OCI-LY1 (cell line): ENCODE data around the gene TBCD.

Source experiments
- H2AFZ ChIP-seq: fragments of 200-600 bp; sonication (generic), shearing (Covaris generic); 2 replicates; pipeline ENCODE4 v1.6.0; 2014; ENCODE audit warnings: antibody characterized with exemption, mild to moderate bottlenecking, low read length
- H3F3A ChIP-seq: fragments of 200-600 bp; sonication (generic), shearing (Covaris generic); 2 replicates; pipeline ENCODE4 v1.6.0; 2014; ENCODE audit warnings: mild to moderate bottlenecking, antibody characterized with exemption, low read length, moderate library complexity; ENCODE audit not compliant: insufficient read depth
- H3K27ac ChIP-seq: fragments of 200-600 bp; sonication (generic); 2 replicates; pipeline ENCODE4 v1.5.1; 2014; ENCODE audit warnings: low read length, mixed run types, mild to moderate bottlenecking, low read depth; ENCODE audit not compliant: poor library complexity, severe bottlenecking
- H3K27me3 ChIP-seq: fragments of 200-600 bp; sonication (generic); 2 replicates; pipeline ENCODE4 v1.6.0; 2014; ENCODE audit warnings: antibody characterized with exemption, mild to moderate bottlenecking, low read length, moderate library complexity; ENCODE audit not compliant: insufficient read depth
- H3K36me3 ChIP-seq: fragments of 200-600 bp; sonication (generic); 2 replicates; pipeline ENCODE4 v1.6.1; 2014; ENCODE audit warnings: mild to moderate bottlenecking, antibody characterized with exemption, low read length, moderate library complexity, mixed read lengths; ENCODE audit not compliant: insufficient read depth
- H3K4me1 ChIP-seq: fragments of 200-600 bp; sonication (generic); 2 replicates; pipeline ENCODE4 v1.5.1; 2014; ENCODE audit warnings: mild to moderate bottlenecking, low read length, moderate library complexity; ENCODE audit not compliant: insufficient read depth, severe bottlenecking
- H3K4me2 ChIP-seq: fragments of 200-600 bp; sonication (generic), shearing (Covaris generic); 2 replicates; pipeline ENCODE4 v1.6.1; 2014; ENCODE audit warnings: low read length
- H3K4me3 ChIP-seq: fragments of 200-600 bp; sonication (generic); 2 replicates; pipeline ENCODE4 v1.5.1; 2014; ENCODE audit warnings: low read length, low read depth, mild to moderate bottlenecking, mixed read lengths; ENCODE audit not compliant: poor library complexity, severe bottlenecking
- H3K79me2 ChIP-seq: fragments of 200-600 bp; shearing (Covaris generic); 2 replicates; pipeline ENCODE4 v1.6.1; 2016; ENCODE audit warnings: mixed run types, low read length, mixed read lengths; ENCODE audit not compliant: insufficient read depth
- H3K9ac ChIP-seq: fragments of 200-600 bp; sonication (generic), shearing (Covaris generic); 2 replicates; pipeline ENCODE4 v1.6.1; 2014; ENCODE audit warnings: mild to moderate bottlenecking, low read length, mixed read lengths
- H3K9me2 ChIP-seq: fragments of 200-600 bp; sonication (generic), shearing (Covaris generic); 2 replicates; pipeline ENCODE4 v1.6.1; 2014; ENCODE audit warnings: low read depth, mild to moderate bottlenecking, low read length, mixed read lengths
- H3K9me3 ChIP-seq: fragments of 200-600 bp; shearing (Covaris generic); 2 replicates; pipeline ENCODE4 v1.6.1; 2014; ENCODE audit warnings: low read length, mixed read lengths
- H4K20me1 ChIP-seq: fragments of 200-600 bp; sonication (generic), shearing (Covaris generic); 2 replicates; pipeline ENCODE4 v1.6.0; 2016; ENCODE audit warnings: mild to moderate bottlenecking, low read length; ENCODE audit not compliant: insufficient read depth
- CTCF ChIP-seq: fragments of 200-600 bp; sonication (generic), shearing (Covaris generic); IDR thresholded peaks from 2 replicates; pipeline ENCODE4 v1.5.1; 2017; ENCODE audit warnings: mild to moderate bottlenecking, antibody characterized with exemption, low read length, moderate library complexity, mixed read lengths
- EZH2 ChIP-seq: fragments of 200-600 bp; sonication (generic), shearing (Covaris generic); IDR thresholded peaks from 2 replicates; pipeline ENCODE4 v1.8.0; 2017; ENCODE audit warnings: borderline replicate concordance, mixed run types, mild to moderate bottlenecking, antibody characterized with exemption, low read length, moderate library complexity, mixed read lengths

The TBCD gene

GRCh38 chr17:82745524-82745923 lies 6.3 kb upstream of the TBCD start:
- Histone ChIP-seq H3F3A (no peaks in the 10 kb centered on the region), H3K27ac (no peak overlapping the region), H3K9ac (no peak overlapping the region), H3K9me3 (peaks cover 15% of the 10 kb centered on the region; the same call in 1 of the 2 replicates), H3K27me3 (no peaks in the 10 kb centered on the region), H3K4me2 (no peak overlapping the region), H3K79me2 (no peaks in the 10 kb centered on the region), H4K20me1 (no peaks in the 10 kb centered on the region), H2AFZ (no peak overlapping the region), H3K4me1 (no peaks in the 10 kb centered on the region), H3K9me2 (no peaks in the 10 kb centered on the region), H3K36me3 (peaks cover 20% of the 10 kb centered on the region), H3K4me3 (no peak overlapping the region)
- TF ChIP-seq EZH2 (no peak), CTCF (no peak)

GRCh38 chr17:82748756-82749155 lies 3.1 kb upstream of the TBCD start:
- no peak overlapping the region for H2AFZ ChIP-seq
- TF ChIP-seq CTCF, result no peak
- TF ChIP-seq EZH2, result no peak
- H4K20me1 ChIP-seq, result no peaks in the 10 kb centered on the region
- H3F3A ChIP-seq, result no peaks in the 10 kb centered on the region
- H3K4me1 ChIP-seq, result peaks cover 12% of the 10 kb centered on the region
- 0 out of 2 replicates have a peak, but pooled peaks cover 8% of the 10 kb centered on the region for H3K9me3 ChIP-seq
- H3K36me3 ChIP-seq, result no peaks in the 10 kb centered on the region
- H3K27me3 ChIP-seq, result no peaks in the 10 kb centered on the region
- H3K9me2 ChIP-seq, result no peaks in the 10 kb centered on the region
- H3K4me2 ChIP-seq, result no peak overlapping the region
- no peaks in the 10 kb centered on the region; the same call in 1 of the 2 replicates for H3K79me2 ChIP-seq
- H3K27ac ChIP-seq, result no peak overlapping the region
- no peak overlapping the region for H3K4me3 ChIP-seq
- no peak overlapping the region for H3K9ac ChIP-seq

GRCh38 chr17:82750241-82750908 lies 1.5 kb upstream of the TBCD start:
- H3K9ac ChIP-seq, result no peak overlapping the region
- no peak overlapping the region for H3K4me2 ChIP-seq
- TF ChIP-seq EZH2 (no peak), CTCF (no peak)
- no peaks in the 10 kb centered on the region for H3F3A ChIP-seq
- no peak overlapping the region for H3K27ac ChIP-seq
- H4K20me1 ChIP-seq, result no peaks in the 10 kb centered on the region
- peaks cover 21% of the 10 kb centered on the region for H3K4me1 ChIP-seq
- 0 out of 2 replicates have a peak, but pooled peaks cover 8% of the 10 kb centered on the region for H3K9me3 ChIP-seq
- H3K4me3 ChIP-seq, result no peak overlapping the region
- no peaks in the 10 kb centered on the region for H3K9me2 ChIP-seq
- no peaks in the 10 kb centered on the region for H3K36me3 ChIP-seq
- no peaks in the 10 kb centered on the region; the same call in none of the 2 replicates for H3K79me2 ChIP-seq
- H2AFZ ChIP-seq, result no peak overlapping the region
- H3K27me3 ChIP-seq, result no peaks in the 10 kb centered on the region
